GM10266 (cell line): ENCODE measurements around the gene GUCY2C.

Source experiments
- DNase-seq: peaks from one replicate; pipeline ENCODE4 v3.0.0; 2012; ENCODE audit errors: extremely low spot score
- CTCF ChIP-seq: IDR thresholded peaks from 2 replicates; pipeline ENCODE4 v1.5.1; 2012; ENCODE audit warnings: mild to moderate bottlenecking, low read depth; ENCODE audit not compliant: control insufficient read depth, insufficient read depth; ENCODE audit errors: missing control alignments

The GUCY2C gene

GRCh38 chr12:14647028-14647750 is 49.2 kb downstream of the GUCY2C start:
- TF ChIP-seq CTCF = no peak
- DNase-seq = no peak

- DNase-seq = no peak
- no peak for TF ChIP-seq CTCF
Measured at GRCh38 chr12:14643251-14643650, 53.1 kb downstream of the GUCY2C start.

GRCh38 chr12:14638066-14638465 is 58.3 kb downstream of the GUCY2C start:
- no peak for TF ChIP-seq CTCF
- no peak for DNase-seq

GRCh38 chr12:14635776-14636175 is 60.6 kb downstream of the GUCY2C start:
- DNase-seq = no peak
- TF ChIP-seq CTCF = no peak

GRCh38 chr12:14630793-14631192 is 65.6 kb downstream of the GUCY2C start:
- TF ChIP-seq CTCF = no peak
- no peak for DNase-seq

- peak; percentile 39 for DNase-seq
- peak; percentile 91 for TF ChIP-seq CTCF
Measured at GRCh38 chr12:14629832-14630710, 66.3 kb downstream of the GUCY2C start.

GRCh38 chr12:14628771-14629170 is 67.6 kb downstream of the GUCY2C start:
- DNase-seq = no peak
- no peak for TF ChIP-seq CTCF
